Mucosa of rectum (tissue), 2 donors: ENCODE measurements around the gene MIEF2.

Experiments
- H3K27ac ChIP-seq, 2 donors: one replicate each; pipeline ENCODE4 v1.7.0; 2013; ENCODE audit warnings: inconsistent platforms in 2 of 2, low read depth in 2 of 2, low read length in 2 of 2
- H3K27me3 ChIP-seq, 2 donors: one replicate each; pipeline ENCODE4 v1.7.0; 2013; ENCODE audit warnings: low read length in 2 of 2; ENCODE audit not compliant: control insufficient read depth in 2 of 2, insufficient read depth in 2 of 2
- H3K36me3 ChIP-seq, 2 donors: one replicate each; pipeline ENCODE4 v1.7.0; 2013; ENCODE audit warnings: low read length in 2 of 2; ENCODE audit not compliant: control insufficient read depth in 2 of 2, insufficient read depth in 2 of 2
- H3K4me1 ChIP-seq, 2 donors: one replicate each; pipeline ENCODE4 v1.7.0; 2013; ENCODE audit warnings: low read length in 2 of 2, mild to moderate bottlenecking in 1 of 2; ENCODE audit not compliant: control insufficient read depth in 2 of 2, insufficient read depth in 2 of 2
- H3K4me3 ChIP-seq, 2 donors: one replicate each; pipeline ENCODE4 v1.7.0; 2013; ENCODE audit warnings: low read length in 2 of 2
- H3K9ac ChIP-seq, 2 donors: one replicate each; pipeline ENCODE4 v1.7.0; 2013; ENCODE audit warnings: low read length in 2 of 2, low read depth in 1 of 2, mild to moderate bottlenecking in 1 of 2
- H3K9me3 ChIP-seq, 2 donors: one replicate each; pipeline ENCODE4 v1.7.0; 2013; ENCODE audit warnings: low read length in 2 of 2; ENCODE audit not compliant: control insufficient read depth in 2 of 2
- donor health status: healthy.
- donor health status: Normal muscosa, but diverticular disease.

Gene MIEF2

GRCh38 chr17:18253947-18254821, 6.3 kb upstream of the MIEF2 start:
- H3K4me3 ChIP-seq = no peak overlapping the region
- H3K36me3 ChIP-seq = peaks cover 46 to 65% of the 10 kb centered on the region in 2 donors
- H3K27ac ChIP-seq = no peak overlapping the region
- H3K27me3 ChIP-seq = no peaks in the 10 kb centered on the region
- H3K4me1 ChIP-seq = peaks cover 16 to 19% of the 10 kb centered on the region in 2 donors
- H3K9me3 ChIP-seq = no peaks in the 10 kb centered on the region
- no peak overlapping the region for H3K9ac ChIP-seq

- Histone ChIP-seq H3K27me3 (no peaks in the 10 kb centered on the region), H3K9ac (no peak overlapping the region), H3K9me3 (no peaks in the 10 kb centered on the region), H3K4me3 (no peak overlapping the region), H3K4me1 (peaks cover 20 to 21% of the 10 kb centered on the region in 2 donors), H3K27ac (no peak overlapping the region), H3K36me3 (peaks cover 43 to 62% of the 10 kb centered on the region in 2 donors)
Observed at GRCh38 chr17:18254888-18255649, 5.4 kb upstream of the MIEF2 start.

GRCh38 chr17:18256351-18256750, 4.1 kb upstream of the MIEF2 start:
- Histone ChIP-seq H3K9ac (no peak overlapping the region), H3K36me3 (peaks cover 35 to 49% of the 10 kb centered on the region in 2 donors), H3K9me3 (no peaks in the 10 kb centered on the region), H3K27ac (no peak overlapping the region), H3K27me3 (no peaks in the 10 kb centered on the region), H3K4me1 (peaks cover 25 to 27% of the 10 kb centered on the region in 2 donors), H3K4me3 (no peak overlapping the region)

GRCh38 chr17:18256776-18257175, 3.7 kb upstream of the MIEF2 start:
- H3K27me3 ChIP-seq = no peaks in the 10 kb centered on the region
- no peak overlapping the region for H3K27ac ChIP-seq
- no peak overlapping the region for H3K9ac ChIP-seq
- no peak overlapping the region for H3K4me3 ChIP-seq
- H3K4me1 ChIP-seq = peaks cover 29 to 31% of the 10 kb centered on the region in 2 donors
- H3K36me3 ChIP-seq = peaks cover 31 to 46% of the 10 kb centered on the region in 2 donors
- no peaks in the 10 kb centered on the region for H3K9me3 ChIP-seq

GRCh38 chr17:18257268-18257981, 3.0 kb upstream of the MIEF2 start:
- Histone ChIP-seq H3K27me3 (no peaks in the 10 kb centered on the region), H3K9ac (peak overlapping the region; percentile 86 to 93), H3K9me3 (no peaks in the 10 kb centered on the region), H3K4me3 (peak overlapping the region; percentile 87 to 92), H3K4me1 (peaks cover 32 to 35% of the 10 kb centered on the region in 2 donors), H3K36me3 (peaks cover 26 to 39% of the 10 kb centered on the region in 2 donors), H3K27ac (peak overlapping the region; percentile 94)

GRCh38 chr17:18257982-18258355, 2.5 kb upstream of the MIEF2 start:
- peaks cover 32 to 40% of the 10 kb centered on the region in 2 donors for H3K4me1 ChIP-seq
- H3K9ac ChIP-seq = peak overlapping the region; percentile 86 to 93
- H3K9me3 ChIP-seq = no peaks in the 10 kb centered on the region
- peak overlapping the region; percentile 94 for H3K27ac ChIP-seq
- H3K36me3 ChIP-seq = peaks cover 23 to 37% of the 10 kb centered on the region in 2 donors
- no peaks in the 10 kb centered on the region for H3K27me3 ChIP-seq
- peak overlapping the region; percentile 87 to 92 for H3K4me3 ChIP-seq

GRCh38 chr17:18258356-18259038, 2.0 kb upstream of the MIEF2 start, which contains the start of gene FLII:
TSS of gene FLII (minus strand) at chr17:18258738. CDS start at chr17:18258690, 48 bp downstream.
- peak within 1 kb of the TSS; percentile 87 to 92 for H3K4me3 ChIP-seq
- H3K36me3 ChIP-seq = peaks cover 18 to 37% of the 10 kb centered on the region in 2 donors
- H3K27me3 ChIP-seq = no peaks in the 10 kb centered on the region
- H3K4me1 ChIP-seq = peaks cover 32 to 41% of the 10 kb centered on the region in 2 donors
- peak within 1 kb of the TSS; percentile 94 for H3K27ac ChIP-seq
- peak within 1 kb of the TSS; percentile 86 to 93 for H3K9ac ChIP-seq
- no peaks in the 10 kb centered on the region for H3K9me3 ChIP-seq

- peaks cover 32 to 41% of the 10 kb centered on the region in 2 donors for H3K4me1 ChIP-seq
- H3K9me3 ChIP-seq = no peaks in the 10 kb centered on the region
- H3K27me3 ChIP-seq = no peaks in the 10 kb centered on the region
- H3K36me3 ChIP-seq = peaks cover 12 to 37% of the 10 kb centered on the region in 2 donors
- H3K27ac ChIP-seq = peak overlapping the region; percentile 49 to 96
- H3K9ac ChIP-seq = peak overlapping the region; percentile 85 to 88
- H3K4me3 ChIP-seq = peak overlapping the region; percentile 83 to 89
Observed at GRCh38 chr17:18259621-18260331, 686 bp upstream of the MIEF2 start.

- Histone ChIP-seq H3K27ac (peak overlapping the region; percentile 93 to 96), H3K36me3 (peaks cover 13 to 29% of the 10 kb centered on the region in 2 donors), H3K4me1 (peaks cover 32 to 41% of the 10 kb centered on the region in 2 donors), H3K4me3 (peak overlapping the region; percentile 83 to 89), H3K9me3 (no peaks in the 10 kb centered on the region), H3K27me3 (no peaks in the 10 kb centered on the region), H3K9ac (peak overlapping the region; percentile 85 to 88)
Observed at GRCh38 chr17:18261146-18261515, 669 bp downstream of the MIEF2 start.
